Adrenal gland (tissue), 12 donors: ENCODE results near the gene VANGL2. TPM values are rescaled to one million over a fixed set of nuclear protein-coding genes. Genes with fewer than 3 reads are reported as not detected.

Experiments
- DNase-seq, 7 donors: peaks; one replicate each; pipeline ENCODE4 v3.0.0-alpha.2; 2019 to 2020
- H3K27ac ChIP-seq, 5 donors: fragments of 200-600 bp; sonication (generic) in 4 of 5; 1 replicate in 3 of 5; 2 replicates in 2 of 5; pipeline versions ENCODE4 v1.5.1 to v1.8.0; 2016 to 2020; ENCODE audit warnings: mild to moderate bottlenecking in 1 of 5
- H3K27me3 ChIP-seq: fragments of 200-600 bp; 2 replicates; pipeline ENCODE4 v1.8.0; 2021
- H3K36me3 ChIP-seq, 2 donors: fragments of 200-600 bp; replicated peaks in 1 of 2; 1 replicate in 1 of 2; 2 replicates in 1 of 2; pipeline versions ENCODE4 v1.5.1 to v1.8.0; 2018 to 2022
- H3K4me1 ChIP-seq, 2 donors: fragments of 200-600 bp; replicated peaks in 1 of 2; 1 replicate in 1 of 2; 2 replicates in 1 of 2; pipeline versions ENCODE4 v1.5.1 to v1.8.0; 2018 to 2021
- H3K4me3 ChIP-seq, 4 donors: fragments of 200-600 bp; sonication (generic) in 3 of 4; one replicate each; pipeline ENCODE4 v1.5.1; 2016 to 2018
- H3K9me3 ChIP-seq, 3 donors: fragments of 200-600 bp; sonication (generic) in 1 of 3; replicated peaks in 1 of 3; 1 replicate in 2 of 3; 2 replicates in 1 of 3; pipeline versions ENCODE4 v1.5.1 to v1.8.0; 2016 to 2021
- POLR2A ChIP-seq, 2 donors: fragments of 450-650 bp; IDR thresholded peaks; one replicate each; pipeline ENCODE4 v1.6.1; 2017; ENCODE audit warnings: antibody characterized with exemption in 2 of 2, mild to moderate bottlenecking in 2 of 2, moderate library complexity in 1 of 2
- WGBS, 4 donors: extraction: QIAGEN DNeasy Blood & Tissue Kit in 2 of 4; methylation state at CpG; one replicate each; pipeline versions ENCODE4 v1.1.5 to v1.1.7; 2013 to 2017; 5-methylcytosine and 5-hydroxymethylcytosine counted together
- intact Hi-C, 2 donors: fragments of 100-400 bp; cut with DNase I; formaldehyde crosslinking; loops; one replicate each; pipeline versions ENCODE4 v1.14.1 to v1.15.0; 2022 to 2023
- polyA plus RNA-seq, 3 donors: library from polyadenylated mRNA; stranded (reverse); fragments of 200-250 nt in 2 of 3; fragments of 350-450 nt in 1 of 3; fragmentation: Illumina TruSeq in 1 of 3; extraction: RNeasy Lipid Tissue Mini Kit (QIAGEN cat#74804) in 1 of 3; gene quantifications; one replicate each; pipeline ENCODE4 v1.2.3, GENCODE V29; 2013 to 2014
- total RNA-seq, 9 donors: library from RNA; depleted of rRNA in 4 of 9; stranded (reverse); fragments of >200 nt in 4 of 9; fragments of 120-200 nt in 1 of 9; fragmentation: NEBNext Ultra II Directional in 1 of 9; extraction: Animal tissue kit (Norgen Biotek cat#: 25700) in 1 of 9; gene quantifications; one replicate each; pipeline versions ENCODE4 v1.1.0 to v1.2.4, GENCODE V29; 2013 to 2023
- TF ChIP-seq, protein P1 (sequence below), 6 experiments: fragments of 450-650 bp in 4 of 6; fragments of 200-600 bp in 2 of 6; sonication (generic) in 1 of 6; IDR thresholded peaks; 1 replicate in 5 of 6; 2 replicates in 1 of 6; pipeline versions ENCODE4 v1.5.1 to v1.8.0; 2016 to 2021; ENCODE audit warnings: antibody characterized with exemption in 6 of 6, mild to moderate bottlenecking in 2 of 6, moderate library complexity in 1 of 6
- donor health status: healthy with polysubstance abuse.
- donor health status: Bipolar disorder and iron deficiency.
- donor health status: DM: yes; HTN: yes; CAD: no.
- donor health status: DM: no; HTN: no; CAD: no.
- donor health status: DM: no; HTN: no; CAD: no.
- donor health status: DM: yes; HTN: yes; CAD: no.

VANGL2 gene
- total and polyA plus RNA-seq, 12 donors = 0.20 to 2.2 (median 0.74) TPM

- H3K27me3 ChIP-seq = no peaks in the 10 kb centered on the region
- DNase-seq = no peak
- no peaks in the 10 kb centered on the region for H3K9me3 ChIP-seq
- H3K27ac ChIP-seq = no peak overlapping the region
- H3K4me1 ChIP-seq = no peaks in the 10 kb centered on the region
- H3K36me3 ChIP-seq = no peaks in the 10 kb centered on the region
- H3K4me3 ChIP-seq = no peak overlapping the region
- TF ChIP-seq, protein P1, sequence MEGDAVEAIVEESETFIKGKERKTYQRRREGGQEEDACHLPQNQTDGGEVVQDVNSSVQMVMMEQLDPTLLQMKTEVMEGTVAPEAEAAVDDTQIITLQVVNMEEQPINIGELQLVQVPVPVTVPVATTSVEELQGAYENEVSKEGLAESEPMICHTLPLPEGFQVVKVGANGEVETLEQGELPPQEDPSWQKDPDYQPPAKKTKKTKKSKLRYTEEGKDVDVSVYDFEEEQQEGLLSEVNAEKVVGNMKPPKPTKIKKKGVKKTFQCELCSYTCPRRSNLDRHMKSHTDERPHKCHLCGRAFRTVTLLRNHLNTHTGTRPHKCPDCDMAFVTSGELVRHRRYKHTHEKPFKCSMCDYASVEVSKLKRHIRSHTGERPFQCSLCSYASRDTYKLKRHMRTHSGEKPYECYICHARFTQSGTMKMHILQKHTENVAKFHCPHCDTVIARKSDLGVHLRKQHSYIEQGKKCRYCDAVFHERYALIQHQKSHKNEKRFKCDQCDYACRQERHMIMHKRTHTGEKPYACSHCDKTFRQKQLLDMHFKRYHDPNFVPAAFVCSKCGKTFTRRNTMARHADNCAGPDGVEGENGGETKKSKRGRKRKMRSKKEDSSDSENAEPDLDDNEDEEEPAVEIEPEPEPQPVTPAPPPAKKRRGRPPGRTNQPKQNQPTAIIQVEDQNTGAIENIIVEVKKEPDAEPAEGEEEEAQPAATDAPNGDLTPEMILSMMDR (IDR thresholded peaks at IDR 0.05) = no peak
- TF ChIP-seq POLR2A (IDR thresholded peaks at IDR 0.05) = no peak
- 31 to 52% (median 46%) methylated on average over 2 of the region's 2 CpGs for WGBS, 4 donors
- intact Hi-C loops = no loop called here
These were observed 58.7 kb downstream of the VANGL2 start for GRCh38 chr1:160459056-160459455.

DNA sequence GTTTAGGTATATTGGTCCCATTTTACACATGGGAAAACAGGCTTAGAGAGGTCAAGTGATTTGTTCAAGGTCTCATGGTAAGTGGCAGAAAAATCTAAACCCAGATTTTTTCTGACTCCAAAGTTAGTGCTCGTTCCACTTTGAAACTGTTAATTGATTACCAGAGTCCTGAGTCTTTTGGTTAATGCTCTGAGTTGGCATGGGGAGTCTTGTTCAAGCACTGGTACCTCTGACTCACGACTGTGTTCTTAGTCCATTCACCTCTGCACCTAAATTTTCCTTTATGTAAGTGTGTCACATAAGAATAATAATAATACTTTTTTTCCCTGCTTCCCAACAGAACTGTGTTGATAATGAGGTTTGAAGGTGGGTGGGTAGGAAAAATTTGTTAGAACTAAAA is 59.3 kb downstream of the VANGL2 start:
- no peak for DNase-seq
- Histone ChIP-seq H3K36me3 (no peaks in the 10 kb centered on the region), H3K4me3 (no peak overlapping the region), H3K27ac (no peak overlapping the region), H3K4me1 (no peaks in the 10 kb centered on the region), H3K27me3 (no peaks in the 10 kb centered on the region), H3K9me3 (no peaks in the 10 kb centered on the region)
- 61 to 74% (median 68%) methylated on average over 2 of the region's 2 CpGs for WGBS, 4 donors
- no peak for TF ChIP-seq POLR2A (IDR thresholded peaks at IDR 0.05)
- TF ChIP-seq, protein P1 (IDR thresholded peaks at IDR 0.05) = no peak
- intact Hi-C loops = no loop called here

DNA sequence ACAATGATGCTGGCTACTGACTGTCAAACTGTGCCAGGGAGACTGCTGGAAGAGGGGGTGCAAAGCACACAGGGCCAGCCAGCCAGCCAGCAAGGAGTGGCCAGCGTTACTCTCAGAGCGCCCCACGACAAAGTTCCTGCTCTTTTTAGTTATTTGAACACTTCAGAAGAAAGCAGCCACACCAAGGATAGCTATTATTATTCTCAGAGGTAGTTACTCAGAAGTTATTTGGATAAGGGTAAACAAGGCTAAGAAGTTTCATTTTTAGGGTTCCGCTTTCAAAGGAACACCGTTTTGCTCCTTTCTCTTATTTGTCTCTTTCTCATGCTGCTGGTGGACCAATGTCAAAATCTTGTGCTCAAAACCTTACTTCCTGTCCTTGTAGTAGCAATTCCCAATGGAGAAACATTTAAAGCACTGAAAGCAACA is 59.9 kb downstream of the VANGL2 start:
- Histone ChIP-seq H3K9me3 (no peaks in the 10 kb centered on the region), H3K4me1 (no peaks in the 10 kb centered on the region), H3K4me3 (no peak overlapping the region), H3K27me3 (no peaks in the 10 kb centered on the region), H3K27ac (no peak overlapping the region), H3K36me3 (no peaks in the 10 kb centered on the region)
- 79 to 86% (median 82%) methylated on average over 5 of the region's 5 CpGs for WGBS, 4 donors
- intact Hi-C loops = no loop called here
- TF ChIP-seq, protein P1 (IDR thresholded peaks at IDR 0.05) = no peak
- no peak for TF ChIP-seq POLR2A (IDR thresholded peaks at IDR 0.05)
- no peak for DNase-seq

GRCh38 chr1:160460683-160461287 is 60.4 kb downstream of the VANGL2 start:
- no peak overlapping the region for H3K27ac ChIP-seq
- DNase-seq = no peak
- H3K27me3 ChIP-seq = no peaks in the 10 kb centered on the region
- TF ChIP-seq, protein P1 (IDR thresholded peaks at IDR 0.05) = no peak
- no peak for TF ChIP-seq POLR2A (IDR thresholded peaks at IDR 0.05)
- intact Hi-C loops = no loop called here
- H3K4me1 ChIP-seq = no peaks in the 10 kb centered on the region
- 45 to 52% (median 48%) methylated on average over 4 of the region's 4 CpGs for whole genome bisulfite sequencing, 4 donors
- H3K36me3 ChIP-seq = no peaks in the 10 kb centered on the region
- H3K4me3 ChIP-seq = no peak overlapping the region
- H3K9me3 ChIP-seq = no peaks in the 10 kb centered on the region
